ENCODE data around the gene DLG4. TPM values are rescaled to one million over a fixed set of nuclear protein-coding genes. Genes with fewer than 3 reads are reported as not detected.

The DLG4 gene
- total RNA-seq, 1 donor from 2014 or later, result 14.0 TPM

DNA sequence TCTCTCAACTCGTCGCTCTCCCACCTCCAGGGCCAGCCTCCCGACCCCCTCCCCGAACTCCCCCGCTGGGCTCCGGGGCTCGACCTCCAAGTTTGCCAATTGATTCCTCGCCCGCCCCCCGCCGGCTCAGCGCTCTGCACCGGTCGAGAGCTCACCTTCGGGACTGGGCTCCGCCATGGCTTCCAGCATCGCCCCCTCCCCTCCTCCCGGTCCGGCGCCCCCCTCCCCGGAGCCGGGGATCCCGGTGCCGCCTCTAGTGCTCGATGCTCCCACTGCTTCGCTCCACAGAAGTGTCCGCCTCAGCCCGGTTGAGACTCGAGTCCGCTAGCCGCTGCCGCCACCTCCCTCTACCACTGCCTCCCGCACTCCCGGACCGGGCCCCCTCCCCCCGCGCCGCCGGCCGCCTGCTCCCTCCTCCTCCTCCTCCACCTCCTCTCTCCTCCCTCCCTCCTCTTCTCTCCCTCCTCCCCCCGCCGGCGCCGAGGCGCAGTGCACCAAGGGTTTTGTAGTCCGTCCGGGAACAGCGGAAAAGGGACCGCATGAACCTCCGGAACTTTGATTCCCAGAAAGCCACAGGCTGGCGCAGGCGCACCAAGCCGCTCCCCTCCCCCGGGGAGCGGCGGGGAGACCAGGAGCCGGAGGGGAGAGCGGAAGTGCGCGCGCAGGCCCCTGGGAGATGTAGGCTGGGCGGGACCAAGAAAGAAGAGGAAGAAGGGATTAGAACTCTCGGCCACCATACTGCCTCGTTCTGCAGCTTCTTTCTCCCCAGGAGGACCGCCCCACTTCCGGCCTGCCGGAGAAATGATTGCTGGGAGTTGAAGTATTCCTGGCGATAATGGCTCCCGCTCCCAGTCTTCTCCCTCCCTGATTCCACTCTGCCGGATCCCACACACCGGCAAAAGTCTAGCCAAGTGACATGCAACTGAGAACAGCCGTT is 19.7 kb upstream of the DLG4 start, which contains the start of gene PHF23:
Gene PHF23, minus strand, starts transcription at position 367 of the 937 bp plus-strand sequence. Its CDS starts 178 bp downstream, at position 189.
- Histone ChIP-seq H3K27ac (replicated peaks) (peak within 1 kb of the TSS; percentile 99), H3K4me3 (peak within 1 kb of the TSS; percentile 97), H3K27me3 (ENCODE audit: low read depth) (no peaks in the 10 kb centered on the region), H3K4me1 (peaks cover 73% of the 10 kb centered on the region), H3K36me3 (peaks cover 41% of the 10 kb centered on the region), H3K9me3 (replicated peaks) (no peaks in the 10 kb centered on the region)
- TF ChIP-seq, protein P1, sequence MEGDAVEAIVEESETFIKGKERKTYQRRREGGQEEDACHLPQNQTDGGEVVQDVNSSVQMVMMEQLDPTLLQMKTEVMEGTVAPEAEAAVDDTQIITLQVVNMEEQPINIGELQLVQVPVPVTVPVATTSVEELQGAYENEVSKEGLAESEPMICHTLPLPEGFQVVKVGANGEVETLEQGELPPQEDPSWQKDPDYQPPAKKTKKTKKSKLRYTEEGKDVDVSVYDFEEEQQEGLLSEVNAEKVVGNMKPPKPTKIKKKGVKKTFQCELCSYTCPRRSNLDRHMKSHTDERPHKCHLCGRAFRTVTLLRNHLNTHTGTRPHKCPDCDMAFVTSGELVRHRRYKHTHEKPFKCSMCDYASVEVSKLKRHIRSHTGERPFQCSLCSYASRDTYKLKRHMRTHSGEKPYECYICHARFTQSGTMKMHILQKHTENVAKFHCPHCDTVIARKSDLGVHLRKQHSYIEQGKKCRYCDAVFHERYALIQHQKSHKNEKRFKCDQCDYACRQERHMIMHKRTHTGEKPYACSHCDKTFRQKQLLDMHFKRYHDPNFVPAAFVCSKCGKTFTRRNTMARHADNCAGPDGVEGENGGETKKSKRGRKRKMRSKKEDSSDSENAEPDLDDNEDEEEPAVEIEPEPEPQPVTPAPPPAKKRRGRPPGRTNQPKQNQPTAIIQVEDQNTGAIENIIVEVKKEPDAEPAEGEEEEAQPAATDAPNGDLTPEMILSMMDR (IDR thresholded peaks at IDR 0.05; ENCODE audit: borderline replicate concordance), result no peak
- intact Hi-C loops (cut with micrococcal nuclease), result no loop called here
- peak; percentile 99 for DNase-seq

DNA sequence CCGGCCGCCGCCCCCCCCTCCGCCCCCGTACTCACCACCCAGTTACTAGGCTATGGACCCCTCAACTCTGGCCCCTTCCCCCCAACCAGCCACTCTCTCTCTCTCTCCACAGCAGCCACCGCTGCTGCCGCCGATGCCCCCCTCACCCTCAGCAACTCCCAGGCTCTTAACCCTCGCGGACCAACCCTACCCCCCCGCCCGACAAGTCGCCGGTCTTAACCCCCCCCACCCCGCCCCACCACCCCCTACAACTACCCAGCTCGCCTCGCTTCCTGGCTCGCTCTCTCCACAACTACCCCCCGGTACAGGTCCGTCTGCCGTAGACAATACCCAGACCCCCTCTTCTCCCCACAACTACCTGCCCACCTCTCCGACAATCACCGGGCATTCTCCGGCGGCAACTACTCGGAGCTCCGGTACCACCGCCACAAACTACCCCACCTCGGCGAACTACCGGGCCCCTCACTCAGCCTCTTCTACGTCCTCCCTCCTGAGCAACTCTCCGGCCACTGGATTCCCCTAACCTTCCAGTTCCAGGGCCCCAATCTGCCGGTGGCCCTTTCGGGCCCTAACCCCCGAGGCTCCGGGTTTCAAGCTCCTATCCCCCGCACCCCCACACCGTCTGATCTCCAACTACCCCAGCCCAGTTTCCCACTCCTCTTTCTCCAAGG is 18.9 kb upstream of the DLG4 start:
- TF ChIP-seq, protein P1 (IDR thresholded peaks at IDR 0.05; ENCODE audit: borderline replicate concordance), result no peak
- intact Hi-C loops (cut with micrococcal nuclease), result no loop called here

DNA sequence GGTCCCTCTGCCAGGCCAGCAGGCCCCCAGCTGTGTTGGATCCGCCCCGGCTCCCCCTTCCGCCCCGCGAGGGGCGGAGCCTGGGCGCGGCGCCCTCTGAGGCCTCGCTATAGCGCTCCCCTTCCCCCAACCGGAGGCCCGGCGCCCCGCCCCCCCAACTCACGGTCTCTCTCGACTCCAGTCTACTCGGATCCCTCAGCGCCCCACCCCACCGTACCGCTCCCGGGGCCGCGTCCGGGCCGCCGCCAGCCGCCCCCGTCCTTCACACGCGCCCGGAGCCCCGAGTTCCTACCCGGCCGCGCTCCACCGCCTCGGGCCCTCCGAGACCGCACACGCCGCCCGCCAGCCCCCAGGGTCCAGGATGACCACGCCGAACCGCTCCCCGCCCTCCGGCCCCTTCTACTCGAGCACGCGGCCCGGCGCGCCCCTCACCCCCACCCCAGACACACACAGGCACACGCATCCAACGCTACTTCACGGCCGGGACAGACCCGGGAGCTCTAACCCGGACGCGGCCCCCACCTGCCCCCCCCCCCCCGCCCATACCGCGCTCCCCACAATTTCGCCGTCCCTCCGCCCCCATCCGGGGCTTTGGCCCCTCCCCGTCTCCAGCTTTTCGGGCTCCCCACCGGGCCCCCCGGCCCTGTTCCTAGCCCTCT is 18.3 kb upstream of the DLG4 start:
- intact Hi-C loops (cut with micrococcal nuclease), result no loop called here
- TF ChIP-seq, protein P1 (IDR thresholded peaks at IDR 0.05; ENCODE audit: borderline replicate concordance), result no peak
- Histone ChIP-seq H3K9me3 (replicated peaks) (no peaks in the 10 kb centered on the region), H3K27ac (replicated peaks) (peak overlapping the region; percentile 99), H3K27me3 (ENCODE audit: low read depth) (no peaks in the 10 kb centered on the region), H3K36me3 (peaks cover 33% of the 10 kb centered on the region), H3K4me3 (peak overlapping the region; percentile 97), H3K4me1 (peaks cover 77% of the 10 kb centered on the region)
- DNase-seq, result peak; percentile 84

More for the DNA sequence above, 18.9 kb upstream of the DLG4 start:
- Histone ChIP-seq H3K27ac (replicated peaks) (peak overlapping the region; percentile 99), H3K36me3 (peaks cover 33% of the 10 kb centered on the region), H3K4me3 (peak overlapping the region; percentile 97), H3K9me3 (replicated peaks) (no peaks in the 10 kb centered on the region), H3K4me1 (peaks cover 76% of the 10 kb centered on the region), H3K27me3 (ENCODE audit: low read depth) (no peaks in the 10 kb centered on the region)
- no peak for DNase-seq

DNA sequence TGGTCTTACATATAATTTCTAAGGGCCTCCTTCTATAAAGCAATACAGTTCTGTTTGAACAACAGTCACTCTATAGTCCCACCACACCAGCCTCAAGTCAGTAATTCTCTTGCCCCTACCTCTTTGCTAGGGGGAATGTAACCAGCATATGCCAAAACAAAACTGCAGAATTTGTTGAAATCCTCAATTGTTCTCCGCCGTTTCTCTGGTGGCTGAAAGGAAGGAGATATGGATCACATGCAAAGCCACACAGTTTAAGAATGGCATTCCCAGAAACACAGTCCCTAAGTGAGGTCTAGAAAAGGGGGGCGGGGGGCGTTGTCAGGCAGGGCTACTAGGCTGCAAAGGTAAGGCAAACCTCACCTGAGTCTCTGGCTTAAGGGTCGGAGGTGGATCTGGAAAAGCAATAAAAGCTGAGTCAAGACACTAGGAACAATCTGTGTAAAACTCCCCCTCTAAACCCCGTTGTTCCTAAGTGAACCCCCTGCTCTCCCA is 17.7 kb upstream of the DLG4 start:
- H3K36me3 ChIP-seq, result peaks cover 33% of the 10 kb centered on the region
- intact Hi-C loops (cut with micrococcal nuclease), result no loop called here
- H3K27me3 ChIP-seq (ENCODE audit: low read depth), result no peaks in the 10 kb centered on the region
- TF ChIP-seq, protein P1 (IDR thresholded peaks at IDR 0.05; ENCODE audit: borderline replicate concordance), result no peak
- no peaks in the 10 kb centered on the region for H3K9me3 ChIP-seq (replicated peaks)
- H3K4me3 ChIP-seq, result peak overlapping the region; percentile 97
- H3K4me1 ChIP-seq, result peaks cover 83% of the 10 kb centered on the region
- DNase-seq, result no peak
- H3K27ac ChIP-seq (replicated peaks), result peak overlapping the region; percentile 99

DNA sequence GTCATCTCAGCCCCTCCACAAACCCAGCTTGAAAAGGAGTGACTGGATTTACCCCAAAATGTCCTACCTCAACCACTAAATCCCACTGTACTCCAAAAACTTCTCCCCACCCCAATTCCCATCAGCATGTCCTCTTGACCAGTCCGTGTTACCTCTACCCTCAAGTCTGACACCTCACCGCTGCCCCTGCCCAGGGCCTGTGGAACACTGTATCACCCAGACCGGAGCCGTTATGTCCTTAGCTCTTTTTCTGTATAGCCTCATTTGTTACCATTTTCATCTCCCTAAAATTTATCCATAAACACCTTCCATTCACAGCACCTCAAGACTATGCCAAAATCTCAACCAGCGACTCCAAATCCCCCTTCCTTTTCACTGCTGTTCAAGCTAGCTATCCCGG is 17.2 kb upstream of the DLG4 start:
- no peaks in the 10 kb centered on the region for H3K27me3 ChIP-seq (ENCODE audit: low read depth)
- intact Hi-C loops (cut with micrococcal nuclease), result no loop called here
- H3K9me3 ChIP-seq (replicated peaks), result no peaks in the 10 kb centered on the region
- H3K36me3 ChIP-seq, result peaks cover 33% of the 10 kb centered on the region
- peak overlapping the region; percentile 99 for H3K27ac ChIP-seq (replicated peaks)
- no peak for DNase-seq
- peak overlapping the region; percentile 97 for H3K4me3 ChIP-seq
- TF ChIP-seq, protein P1 (IDR thresholded peaks at IDR 0.05; ENCODE audit: borderline replicate concordance), result no peak
- H3K4me1 ChIP-seq, result peaks cover 85% of the 10 kb centered on the region

Data from left ventricle myocardium inferior (tissue), 1 donor.